Ovary (tissue), 3 donors: ENCODE measurements around the gene DHRS12.

Source experiments
- CTCF ChIP-seq, 3 donors: fragments of 450-650 bp in 2 of 3; fragments of 200-600 bp in 1 of 3; IDR thresholded peaks; one replicate each; pipeline versions ENCODE4 v1.5.1 to v1.8.0; 2016 to 2022; ENCODE audit warnings: antibody characterized with exemption in 3 of 3, mild to moderate bottlenecking in 1 of 3
- EP300 ChIP-seq: sonication (generic); formaldehyde crosslinking; IDR thresholded peaks from one replicate; pipeline ENCODE4 v1.6.1; 2017; ENCODE audit warnings: antibody characterized with exemption
- POLR2A ChIP-seq: fragments of 450-650 bp; IDR thresholded peaks from one replicate; pipeline ENCODE4 v1.6.1; 2017; ENCODE audit warnings: antibody characterized with exemption, mild to moderate bottlenecking, moderate library complexity
- donor health status: DM: no; HTN: no; CAD: no.

- no peak for TF ChIP-seq CTCF (IDR thresholded peaks at IDR 0.05)
- no peak for TF ChIP-seq POLR2A
- TF ChIP-seq EP300, result no peak
Observed at GRCh38 chr13:51777921-51778320, 26.0 kb downstream of the DHRS12 start.
